Stimulated activated CD8-positive, alpha-beta memory T cell treated with anti-CD3 and anti-CD28 coated beads, Interleukin-7, amount 100 ng/mL, for 48 hours (primary cell): Measurements from ENCODE around the gene LAMP1.
"Not testable (repeated sequence)": the region's sequence is repeated elsewhere in the genome, so short reads cannot be mapped to it uniquely, and the experiment has no call there.

Experiments
- DNase-seq, 2 donors: peaks; one replicate each; pipeline ENCODE4 v3.0.0-alpha.2; 2020; ENCODE audit warnings: low read depth in 1 of 2; ENCODE audit errors: extremely low read depth in 1 of 2

Gene LAMP1

DNA sequence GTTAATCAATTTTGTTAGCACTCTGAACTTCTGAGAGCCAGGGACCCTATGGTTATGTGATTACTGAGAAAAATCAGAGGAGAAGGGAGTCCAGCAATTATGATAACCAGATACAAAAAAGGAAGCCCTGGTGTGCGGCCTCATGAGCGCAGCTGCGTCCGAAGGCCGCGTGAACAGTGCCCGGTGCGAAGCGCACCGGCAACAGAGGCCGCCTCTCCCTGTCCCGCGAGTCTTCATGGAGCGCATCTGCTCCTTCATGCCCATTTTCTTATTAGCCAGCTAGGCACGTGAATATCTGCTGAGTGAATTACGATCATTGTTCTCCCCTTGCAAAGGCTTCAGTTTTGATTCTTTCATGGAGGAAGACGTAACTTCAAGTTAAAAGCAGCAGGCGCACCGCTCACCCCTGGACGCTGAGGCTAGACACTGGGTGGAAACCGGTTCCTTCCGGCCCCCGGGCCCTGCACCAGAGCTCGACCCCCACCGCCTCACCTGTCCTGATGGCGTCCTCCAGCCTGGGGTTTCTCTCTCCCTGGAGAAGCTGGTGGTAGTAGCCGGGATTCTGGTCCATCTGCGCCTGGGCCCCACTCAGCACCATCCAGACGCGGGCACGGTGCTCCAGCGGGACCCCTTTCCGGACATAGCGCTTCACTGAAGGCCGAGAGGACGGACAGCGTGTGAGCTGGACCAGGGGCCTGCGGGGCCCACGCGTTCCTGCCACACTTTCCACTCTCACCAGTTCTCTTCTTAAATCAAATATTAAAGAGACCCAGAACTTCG is 58.0 kb downstream of the LAMP1 start:
- no peak for DNase-seq

GRCh38 chr13:113355621-113356020 is 58.6 kb downstream of the LAMP1 start:
- DNase-seq: no peak

- no peak for DNase-seq
These were observed 59.6 kb downstream of the LAMP1 start for GRCh38 chr13:113356596-113356995.

DNA sequence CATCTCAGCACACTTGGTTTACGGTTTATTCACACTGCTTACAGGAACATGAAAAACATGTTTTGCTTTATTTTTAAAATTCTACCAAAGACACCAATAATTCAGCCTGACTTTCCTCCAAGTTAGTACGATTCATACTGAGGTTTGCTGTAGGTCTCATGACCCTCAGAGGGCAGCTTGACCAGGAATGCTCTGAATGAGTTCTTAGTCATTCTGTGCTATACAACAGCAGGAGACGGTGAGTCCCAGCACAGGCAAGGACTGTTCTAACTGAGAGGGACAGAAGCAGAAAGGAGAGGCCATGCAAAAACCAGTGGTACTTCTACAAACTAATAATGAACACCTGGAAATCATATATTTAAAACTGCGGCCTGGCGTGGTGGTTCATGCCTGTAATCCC is 60.5 kb downstream of the LAMP1 start:
- no peak for DNase-seq

DNA sequence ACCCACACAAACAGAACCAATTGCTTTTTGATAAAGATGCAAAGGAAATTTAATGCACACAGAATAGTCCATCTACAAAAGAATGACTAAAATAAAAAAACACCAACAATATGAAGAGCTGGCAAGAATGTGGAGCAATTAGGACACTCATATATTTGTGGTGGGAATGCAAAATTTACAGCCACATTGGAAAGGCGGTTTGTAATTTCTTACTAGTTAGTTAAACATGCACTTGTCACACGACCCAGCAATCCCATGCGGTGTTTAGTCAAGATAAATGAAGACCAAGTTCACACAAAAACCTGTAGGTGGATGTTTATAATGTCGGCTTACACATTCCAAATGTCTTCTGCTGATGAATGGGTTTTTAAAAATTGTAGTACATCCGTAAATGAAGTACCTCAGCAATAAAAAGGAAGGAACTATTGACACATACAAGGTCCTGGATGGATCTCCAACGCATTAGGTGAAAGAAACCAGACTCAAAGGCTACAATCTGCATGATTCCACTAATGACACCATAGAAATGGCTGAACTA is 61.7 kb downstream of the LAMP1 start:
- no peak for DNase-seq

- DNase-seq: no peak
These were observed 62.5 kb downstream of the LAMP1 start for GRCh38 chr13:113359571-113359970.

DNA sequence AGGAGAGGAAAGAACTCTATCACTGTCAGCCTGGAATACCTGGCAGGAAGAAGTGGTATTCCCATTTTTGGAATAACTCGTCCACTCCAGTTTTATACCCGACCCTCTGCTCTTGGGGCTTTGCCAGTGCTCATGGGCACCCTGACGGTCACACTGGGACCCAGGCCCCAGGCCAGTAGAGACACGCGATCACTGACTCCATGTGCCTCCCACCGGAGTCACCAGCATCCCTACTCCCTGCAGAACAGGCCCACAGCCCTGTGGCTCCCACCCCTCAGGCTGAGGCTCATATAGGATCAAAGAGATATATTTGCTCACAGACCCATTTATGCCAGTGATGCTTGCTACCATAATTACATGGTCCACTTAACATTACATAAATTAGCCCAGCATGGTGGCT is 63.4 kb downstream of the LAMP1 start:
- no peak for DNase-seq

GRCh38 chr13:113361406-113361805 is 64.4 kb downstream of the LAMP1 start:
- DNase-seq: no peak

DNA sequence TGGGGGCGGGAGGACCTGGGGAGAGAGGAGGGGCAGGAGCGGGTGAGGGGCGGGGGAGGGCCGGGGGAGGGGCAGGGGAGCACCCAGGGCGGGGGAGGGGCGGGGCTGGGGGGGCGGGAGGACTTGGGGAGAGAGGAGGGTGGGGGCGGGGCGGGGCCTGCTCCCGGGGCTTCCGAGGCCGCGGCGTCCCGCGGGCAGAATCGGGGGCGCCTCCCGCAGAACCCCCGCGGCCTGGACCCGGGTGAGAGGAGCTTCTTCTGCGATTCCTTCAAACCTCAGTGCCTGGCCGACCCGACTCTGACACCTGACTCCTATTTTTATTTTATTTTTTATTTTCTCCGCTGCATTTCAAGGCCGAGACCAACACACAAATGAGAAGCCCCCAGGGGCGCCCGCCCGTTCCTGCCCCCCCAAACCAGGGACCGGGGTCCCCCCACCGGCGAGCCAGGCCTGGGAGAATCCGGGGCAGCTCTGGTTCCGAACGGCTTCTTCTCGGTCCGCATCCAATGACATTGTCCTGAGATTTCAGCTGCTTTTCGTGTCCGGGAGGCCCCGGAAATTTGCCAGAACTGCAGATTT is 67.4 kb downstream of the LAMP1 start:
- no peak for DNase-seq

GRCh38 chr13:113364901-113365582 is 68.0 kb downstream of the LAMP1 start:
- no peak for DNase-seq

GRCh38 chr13:113365583-113365970 is 68.5 kb downstream of the LAMP1 start:
- no peak for DNase-seq

- no peak for DNase-seq
These were observed 69.0 kb downstream of the LAMP1 start for GRCh38 chr13:113365971-113366588.

GRCh38 chr13:113367020-113367560 is 70.1 kb downstream of the LAMP1 start:
- no peak for DNase-seq

- no peak for DNase-seq
These were observed 70.7 kb downstream of the LAMP1 start for GRCh38 chr13:113367771-113368170.

DNA sequence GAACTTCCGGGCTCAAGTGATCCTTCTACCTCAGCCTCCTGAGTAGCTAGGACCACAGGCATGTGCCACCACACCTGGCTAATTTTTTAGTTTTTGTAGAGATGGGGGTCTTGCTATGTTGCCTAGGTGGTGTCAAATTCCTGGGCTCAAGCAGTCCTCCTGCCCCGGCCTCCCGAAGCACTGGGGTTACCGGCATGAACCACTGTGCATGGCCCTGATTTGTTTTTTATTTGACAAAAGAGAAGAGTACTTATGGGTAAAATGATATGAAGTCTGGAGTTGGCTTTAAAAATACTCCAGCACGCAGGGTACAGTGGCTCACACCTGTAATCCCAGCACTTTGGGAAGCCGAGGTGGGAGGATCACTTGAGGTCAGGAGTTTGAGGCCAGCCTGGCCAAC is 71.3 kb downstream of the LAMP1 start:
- not testable (repeated sequence) for DNase-seq

DNA sequence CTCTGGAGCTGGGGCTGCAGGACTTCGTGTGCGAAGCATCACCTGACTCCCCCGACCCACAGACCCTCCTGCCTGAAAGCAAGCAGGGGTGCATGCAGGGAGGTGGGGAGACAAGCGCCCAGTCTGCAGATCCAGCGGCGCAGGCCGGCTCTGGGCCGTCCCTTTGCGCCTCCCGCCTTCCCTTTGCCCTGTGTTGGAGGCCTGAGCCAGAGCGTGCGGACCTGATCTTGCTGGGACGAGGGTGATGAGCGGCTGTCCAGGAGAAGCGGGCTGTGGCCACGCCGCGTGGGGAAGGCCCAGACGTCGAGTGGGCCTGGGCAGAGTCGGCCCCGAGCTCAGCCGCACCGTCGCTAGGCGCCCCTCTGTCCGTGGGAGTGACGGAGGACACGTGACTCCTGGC is 72.2 kb downstream of the LAMP1 start:
- no peak for DNase-seq

- no peak for DNase-seq
These were observed 72.8 kb downstream of the LAMP1 start for GRCh38 chr13:113369881-113370280.

DNA sequence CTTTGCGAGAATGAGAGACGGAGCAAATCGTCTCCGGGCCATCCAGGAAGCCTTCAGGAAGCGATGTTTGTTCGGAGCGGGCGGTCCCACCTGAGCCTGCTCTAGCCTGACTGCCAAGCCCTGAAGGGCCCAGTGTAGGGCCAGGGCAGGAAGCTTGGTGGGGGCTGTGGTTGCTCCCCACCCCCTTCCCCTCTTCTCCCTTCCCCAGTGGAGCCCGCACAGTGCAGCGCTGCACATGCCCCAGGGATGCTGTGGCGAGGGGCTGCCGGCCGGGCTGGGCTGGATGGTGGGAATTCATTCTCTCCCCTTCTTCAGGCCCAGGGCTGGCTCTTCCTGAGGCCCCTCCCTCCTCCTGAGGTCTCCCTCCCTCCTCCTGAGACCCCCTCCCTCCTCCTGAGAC is 74.0 kb downstream of the LAMP1 start:
- no peak for DNase-seq

GRCh38 chr13:113371701-113372100 is 74.7 kb downstream of the LAMP1 start:
- DNase-seq: not testable (repeated sequence)
